Measurements from ENCODE around the gene SBF1. TPM values are rescaled to one million over a fixed set of nuclear protein-coding genes. Genes with fewer than 3 reads are reported as not detected.
"Not testable (repeated sequence)": the region's sequence is repeated elsewhere in the genome, so short reads cannot be mapped to it uniquely, and the experiment has no call there.

The SBF1 gene
- total RNA-seq, 2 donors from 2014 or later, result 41.1 to 57.1 TPM

- Histone ChIP-seq H3K27ac (no peak overlapping the region), H3K27me3 (no peaks in the 10 kb centered on the region), H3K9me3 (no peaks in the 10 kb centered on the region), H3K4me1 (no peaks in the 10 kb centered on the region), H3K4me3 (no peak overlapping the region), H3K36me3 (peaks cover 62% of the 10 kb centered on the region)
- DNase-seq (ENCODE audit: low spot score), result no peak
- TF ChIP-seq CTCF (IDR thresholded peaks at IDR 0.05), result no peak
These were observed 60.2 kb downstream of the SBF1 start for GRCh38 chr22:50414476-50415248.

GRCh38 chr22:50408954-50409353, 65.9 kb downstream of the SBF1 start:
- peaks cover 30% of the 10 kb centered on the region for H3K36me3 ChIP-seq
- not testable (repeated sequence) for DNase-seq (ENCODE audit: low spot score)

GRCh38 chr22:50408311-50408710, 66.5 kb downstream of the SBF1 start:
- H3K4me3 ChIP-seq, result no peak overlapping the region
- TF ChIP-seq CTCF (IDR thresholded peaks at IDR 0.05), result no peak
- no peaks in the 10 kb centered on the region for H3K27me3 ChIP-seq
- peaks cover 0 to 6% of the 10 kb centered on the region in 2 donors for H3K4me1 ChIP-seq
- no peak overlapping the region for H3K27ac ChIP-seq
- H3K36me3 ChIP-seq, result peaks cover 24% of the 10 kb centered on the region
- H3K9me3 ChIP-seq, result no peaks in the 10 kb centered on the region
- no peak for DNase-seq (ENCODE audit: low spot score)

More at GRCh38 chr22:50408954-50409353, 65.9 kb downstream of the SBF1 start:
- H3K27me3 ChIP-seq, H3K4me3 ChIP-seq, H3K27ac ChIP-seq, H3K4me1 ChIP-seq, H3K9me3 ChIP-seq: not testable (repeated sequence)

- Histone ChIP-seq H3K27ac (peak overlapping the region; percentile 8 to 14), H3K36me3 (peaks cover 24% of the 10 kb centered on the region), H3K4me1 (peaks cover 0 to 13% of the 10 kb centered on the region in 2 donors), H3K4me3 (no peak overlapping the region), H3K9me3 (no peaks in the 10 kb centered on the region), H3K27me3 (no peaks in the 10 kb centered on the region)
- DNase-seq (ENCODE audit: low spot score), result no peak
- TF ChIP-seq CTCF (IDR thresholded peaks at IDR 0.05), result no peak
These were observed 68.2 kb downstream of the SBF1 start for GRCh38 chr22:50406416-50407170.

- Histone ChIP-seq H3K4me1 (peaks cover 0 to 20% of the 10 kb centered on the region in 2 donors), H3K9me3 (no peaks in the 10 kb centered on the region), H3K36me3 (peaks cover 18% of the 10 kb centered on the region), H3K4me3 (no peak overlapping the region), H3K27me3 (no peaks in the 10 kb centered on the region), H3K27ac (peak overlapping the region in 1 of 2 donors; percentile 39)
- no peak for TF ChIP-seq CTCF (IDR thresholded peaks at IDR 0.05)
- no peak for DNase-seq (ENCODE audit: low spot score)
These were observed 71.1 kb downstream of the SBF1 start for GRCh38 chr22:50403701-50404101.

- no peak for DNase-seq (ENCODE audit: low spot score)
- Histone ChIP-seq H3K4me1 (peaks cover 0 to 20% of the 10 kb centered on the region in 2 donors), H3K4me3 (no peak overlapping the region), H3K27me3 (no peaks in the 10 kb centered on the region), H3K9me3 (no peaks in the 10 kb centered on the region), H3K36me3 (peaks cover 8% of the 10 kb centered on the region), H3K27ac (no peak overlapping the region)
- no peak for TF ChIP-seq CTCF (IDR thresholded peaks at IDR 0.05)
These were observed 72.9 kb downstream of the SBF1 start for GRCh38 chr22:50401907-50402306.
